ENCODE results near the gene TDRD7. TPM values are rescaled to one million over a fixed set of nuclear protein-coding genes. Genes with fewer than 3 reads are reported as not detected.

Gene TDRD7
- total RNA-seq, 4 donors from 2014 or later = 4.2 to 13.0 (median 8.3) TPM

GRCh38 chr9:97394881-97395280, 17.0 kb upstream of the TDRD7 start:
- TF ChIP-seq POLR2A (IDR thresholded peaks at IDR 0.05) (no peak), POLR2AphosphoS5 (IDR thresholded peaks at IDR 0.05) (no peak), EP300 (IDR thresholded peaks at IDR 0.05) (no peak), CTCF (IDR thresholded peaks at IDR 0.05) (no peak)
- no peak for DNase-seq (ENCODE audit: low spot score in 2 of 2)
- WGBS = 81% methylated on average over 3 of the region's 3 CpGs
- Histone ChIP-seq H3K27ac (no peak overlapping the region), H3K9me3 (no peaks in the 10 kb centered on the region), H3K27me3 (no peaks in the 10 kb centered on the region), H3K4me1 (no peaks in the 10 kb centered on the region), H3K4me3 (no peak overlapping the region), H3K36me3 (no peaks in the 10 kb centered on the region)

- no peaks in the 10 kb centered on the region for H3K27me3 ChIP-seq
- H3K27ac ChIP-seq = no peak overlapping the region
- WGBS = 87% methylated on average over 5 of the region's 5 CpGs
- DNase-seq (ENCODE audit: low spot score in 2 of 2) = no peak
- H3K9me3 ChIP-seq = no peaks in the 10 kb centered on the region
- H3K4me1 ChIP-seq = no peaks in the 10 kb centered on the region
- TF ChIP-seq CTCF (IDR thresholded peaks at IDR 0.05) = no peak
- TF ChIP-seq POLR2A (IDR thresholded peaks at IDR 0.05) = no peak
- TF ChIP-seq EP300 (IDR thresholded peaks at IDR 0.05) = no peak
- no peak for TF ChIP-seq POLR2AphosphoS5 (IDR thresholded peaks at IDR 0.05)
- no peaks in the 10 kb centered on the region for H3K36me3 ChIP-seq
- no peak overlapping the region for H3K4me3 ChIP-seq
Measured at GRCh38 chr9:97395745-97396144, 16.2 kb upstream of the TDRD7 start.

GRCh38 chr9:97396256-97396655, 15.6 kb upstream of the TDRD7 start:
- 92% methylated on average over 6 of the region's 7 CpGs for WGBS
- H3K9me3 ChIP-seq = no peaks in the 10 kb centered on the region
- DNase-seq (ENCODE audit: low spot score in 2 of 2) = no peak
- no peak overlapping the region for H3K4me3 ChIP-seq
- no peak for TF ChIP-seq EP300 (IDR thresholded peaks at IDR 0.05)
- no peak for TF ChIP-seq POLR2A (IDR thresholded peaks at IDR 0.05)
- no peak for TF ChIP-seq CTCF (IDR thresholded peaks at IDR 0.05)
- TF ChIP-seq POLR2AphosphoS5 (IDR thresholded peaks at IDR 0.05) = no peak
- H3K27me3 ChIP-seq = no peaks in the 10 kb centered on the region
- H3K27ac ChIP-seq = no peak overlapping the region
- H3K36me3 ChIP-seq = no peaks in the 10 kb centered on the region
- no peaks in the 10 kb centered on the region for H3K4me1 ChIP-seq

- Histone ChIP-seq H3K27ac (no peak overlapping the region), H3K27me3 (no peaks in the 10 kb centered on the region), H3K4me3 (no peak overlapping the region), H3K9me3 (no peaks in the 10 kb centered on the region), H3K36me3 (no peaks in the 10 kb centered on the region), H3K4me1 (no peaks in the 10 kb centered on the region)
- DNase-seq (ENCODE audit: low spot score in 2 of 2) = no peak
- 78% methylated on average over 1 of the region's 1 CpG for WGBS
- TF ChIP-seq CTCF (IDR thresholded peaks at IDR 0.05) (no peak), POLR2AphosphoS5 (IDR thresholded peaks at IDR 0.05) (no peak)
Measured at GRCh38 chr9:97397220-97397619, 14.7 kb upstream of the TDRD7 start.

- WGBS = 41% methylated on average over 18 of the region's 20 CpGs
- H3K4me1 ChIP-seq = no peaks in the 10 kb centered on the region
- H3K27ac ChIP-seq = no peak overlapping the region
- H3K36me3 ChIP-seq = no peaks in the 10 kb centered on the region
- DNase-seq (ENCODE audit: low spot score in 2 of 2) = no peak
- no peak for TF ChIP-seq POLR2AphosphoS5 (IDR thresholded peaks at IDR 0.05)
- TF ChIP-seq CTCF (IDR thresholded peaks at IDR 0.05) = peak; percentile 56 to 86
- TF ChIP-seq EP300 (IDR thresholded peaks at IDR 0.05) = no peak
- no peak for TF ChIP-seq POLR2A (IDR thresholded peaks at IDR 0.05)
- peaks cover 7% of the 10 kb centered on the region for H3K9me3 ChIP-seq
- no peaks in the 10 kb centered on the region for H3K27me3 ChIP-seq
- H3K4me3 ChIP-seq = no peak overlapping the region
Measured at GRCh38 chr9:97398999-97399758, 12.7 kb upstream of the TDRD7 start.
